Lung (tissue), 12 donors: ENCODE measurements around the gene ZNF805. TPM values are rescaled to one million over a fixed set of nuclear protein-coding genes. Genes with fewer than 3 reads are reported as not detected.

Experiments used
- ATAC-seq: fragments of 200-7000 bp; cut with Tn5 transposase; one replicate; pipeline ENCODE4 v1.9.1; 2020; ENCODE audit warnings: moderate number of reproducible peaks; ENCODE audit not compliant: insufficient read depth, low FRiP score
- DNase-seq, 3 donors: peaks; one replicate each; pipeline ENCODE4 v3.0.0-alpha.2; 2013 to 2017
- H3K27ac ChIP-seq, 2 donors: one replicate each; pipeline ENCODE4 v1.5.1; 2013; ENCODE audit warnings: mild to moderate bottlenecking in 2 of 2, moderate library complexity in 2 of 2, control low read depth in 1 of 2, inconsistent platforms in 1 of 2, low read depth in 1 of 2, low read length in 1 of 2
- H3K27me3 ChIP-seq, 3 donors: one replicate each; pipeline ENCODE4 v1.5.1; 2013; ENCODE audit warnings: low read length in 2 of 3; ENCODE audit not compliant: control insufficient read depth in 3 of 3, insufficient read depth in 3 of 3
- H3K36me3 ChIP-seq, 4 donors: one replicate each; pipeline ENCODE4 v1.5.1; 2013; ENCODE audit warnings: low read length in 4 of 4, mild to moderate bottlenecking in 1 of 4, moderate library complexity in 1 of 4; ENCODE audit not compliant: control insufficient read depth in 4 of 4, insufficient read depth in 4 of 4
- H3K4me1 ChIP-seq, 5 donors: one replicate each; pipeline ENCODE4 v1.5.1; 2013; ENCODE audit warnings: low read length in 5 of 5, mild to moderate bottlenecking in 2 of 5, moderate library complexity in 1 of 5; ENCODE audit not compliant: control insufficient read depth in 5 of 5, insufficient read depth in 5 of 5
- H3K4me3 ChIP-seq: one replicate; pipeline ENCODE4 v1.5.1; 2013; ENCODE audit warnings: mild to moderate bottlenecking, control low read depth, moderate library complexity
- H3K9ac ChIP-seq, 2 donors: one replicate each; pipeline ENCODE4 v1.5.1; 2013; ENCODE audit warnings: low read length in 2 of 2, control low read depth in 1 of 2; ENCODE audit not compliant: insufficient read depth in 1 of 2
- H3K9me3 ChIP-seq, 4 donors: one replicate each; pipeline ENCODE4 v1.5.1; 2013; ENCODE audit warnings: low read length in 3 of 4, mild to moderate bottlenecking in 1 of 4, moderate library complexity in 1 of 4; ENCODE audit not compliant: control insufficient read depth in 4 of 4, insufficient read depth in 3 of 4
- WGBS, 2 donors: extraction: QIAGEN DNeasy Blood & Tissue Kit; methylation state at CpG; one replicate each; pipeline ENCODE4 v1.1.7; 2013; 5-methylcytosine and 5-hydroxymethylcytosine counted together
- polyA plus RNA-seq, 2 donors: library from polyadenylated mRNA; stranded (reverse); fragments of 200-250 nt; gene quantifications; one replicate each; pipeline ENCODE4 v1.2.1, GENCODE V29; 2013
- total RNA-seq, 2 donors: library from RNA; depleted of rRNA in 1 of 2; stranded (reverse); fragments of >200 nt in 1 of 2; gene quantifications; one replicate each; pipeline ENCODE4 v1.2.1, GENCODE V29; 2014 to 2021
- TF ChIP-seq, protein P1 (sequence below): IDR thresholded peaks from 2 replicates; pipeline ENCODE4 v1.5.1; 2012; ENCODE audit warnings: mild to moderate bottlenecking; ENCODE audit errors: control extremely low read depth, extremely low read depth
- donor health status: control.
- donor health status: control.
- donor health status: Bipolar disorder and iron deficiency.
- donor health status: healthy.
- donor health status: DM: yes; HTN: yes; CAD: no.

ZNF805 gene
- total and polyA plus RNA-seq, 4 donors = 0.65 to 29.0 (median 7.8) TPM

DNA sequence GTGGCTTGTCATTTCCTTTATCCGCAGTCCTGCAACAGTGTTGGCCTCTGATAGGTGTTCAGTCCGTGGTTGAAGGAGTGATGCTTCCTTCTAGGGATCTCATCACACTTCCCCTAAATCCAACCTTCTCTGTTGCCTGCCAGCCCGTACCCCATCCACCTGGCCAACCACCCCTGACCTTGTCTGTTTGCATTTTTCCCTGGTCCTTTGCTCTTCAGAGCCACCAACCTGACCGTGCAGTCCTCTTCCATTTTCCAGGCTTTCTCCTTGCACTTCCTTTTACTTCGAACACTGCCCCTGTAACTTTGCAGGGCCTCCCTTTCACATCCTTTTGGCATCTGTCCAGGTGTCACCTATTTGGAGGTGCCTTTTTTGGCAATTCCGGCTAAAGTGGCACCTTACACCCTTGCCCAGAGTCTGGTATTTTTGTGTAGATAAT lies 40.5 kb downstream of the ZNF805 start:
- Histone ChIP-seq H3K9me3 (peaks cover 0 to 6% (median 0%) of the 10 kb centered on the region in 4 donors), H3K27ac (peak overlapping the region; percentile 93 to 94), H3K4me3 (peak overlapping the region; percentile 84), H3K27me3 (no peaks in the 10 kb centered on the region), H3K36me3 (peaks cover 9 to 24% (median 18%) of the 10 kb centered on the region in 4 donors), H3K4me1 (peaks cover 0 to 21% (median 9%) of the 10 kb centered on the region in 5 donors), H3K9ac (peak overlapping the region; percentile 95 to 98)
- 3% methylated on average over 6 of the region's 6 CpGs for WGBS, 2 donors
- DNase-seq = peak in 2 of 3 donors; percentile 35 to 47
- ATAC-seq = no peak
- TF ChIP-seq, protein P1, sequence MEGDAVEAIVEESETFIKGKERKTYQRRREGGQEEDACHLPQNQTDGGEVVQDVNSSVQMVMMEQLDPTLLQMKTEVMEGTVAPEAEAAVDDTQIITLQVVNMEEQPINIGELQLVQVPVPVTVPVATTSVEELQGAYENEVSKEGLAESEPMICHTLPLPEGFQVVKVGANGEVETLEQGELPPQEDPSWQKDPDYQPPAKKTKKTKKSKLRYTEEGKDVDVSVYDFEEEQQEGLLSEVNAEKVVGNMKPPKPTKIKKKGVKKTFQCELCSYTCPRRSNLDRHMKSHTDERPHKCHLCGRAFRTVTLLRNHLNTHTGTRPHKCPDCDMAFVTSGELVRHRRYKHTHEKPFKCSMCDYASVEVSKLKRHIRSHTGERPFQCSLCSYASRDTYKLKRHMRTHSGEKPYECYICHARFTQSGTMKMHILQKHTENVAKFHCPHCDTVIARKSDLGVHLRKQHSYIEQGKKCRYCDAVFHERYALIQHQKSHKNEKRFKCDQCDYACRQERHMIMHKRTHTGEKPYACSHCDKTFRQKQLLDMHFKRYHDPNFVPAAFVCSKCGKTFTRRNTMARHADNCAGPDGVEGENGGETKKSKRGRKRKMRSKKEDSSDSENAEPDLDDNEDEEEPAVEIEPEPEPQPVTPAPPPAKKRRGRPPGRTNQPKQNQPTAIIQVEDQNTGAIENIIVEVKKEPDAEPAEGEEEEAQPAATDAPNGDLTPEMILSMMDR = no peak

DNA sequence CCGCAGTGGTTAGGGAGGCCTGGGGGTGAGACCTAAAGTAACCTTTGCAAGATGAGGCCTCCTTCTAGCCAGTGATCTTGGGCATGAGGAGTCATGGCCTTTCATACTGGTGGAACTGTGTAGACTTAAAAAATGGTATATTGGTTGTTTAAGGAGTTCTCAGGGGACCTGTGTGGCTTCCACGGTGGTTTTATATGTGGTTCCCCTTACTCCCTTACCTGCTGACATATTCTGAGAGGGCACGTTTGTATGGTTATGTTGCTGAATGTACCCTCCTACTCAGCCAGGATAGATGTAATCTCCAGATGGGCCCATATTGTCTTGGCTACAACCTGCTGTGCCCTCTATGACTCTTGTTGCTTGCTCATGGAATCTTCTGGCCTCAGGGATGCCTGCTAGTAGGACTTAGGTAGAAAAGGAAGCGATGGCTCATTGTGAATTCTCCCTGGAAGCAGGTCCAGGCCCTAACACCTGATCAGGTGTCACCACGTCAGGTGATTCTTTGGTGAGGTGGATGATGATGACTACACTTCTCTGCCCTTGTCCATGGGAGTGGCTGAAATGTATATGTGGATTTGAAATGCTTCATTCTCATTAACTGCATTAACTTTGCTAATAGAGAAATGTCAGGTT lies 41.7 kb downstream of the ZNF805 start:
- Histone ChIP-seq H3K36me3 (peaks cover 11 to 29% (median 19%) of the 10 kb centered on the region in 4 donors), H3K9me3 (peaks cover 0 to 6% (median 0%) of the 10 kb centered on the region in 4 donors), H3K4me3 (no peak overlapping the region), H3K27me3 (no peaks in the 10 kb centered on the region), H3K4me1 (peaks cover 0 to 21% (median 9%) of the 10 kb centered on the region in 5 donors), H3K9ac (peak overlapping the region; percentile 30 to 36), H3K27ac (no peak overlapping the region)
- TF ChIP-seq, protein P1 = no peak
- DNase-seq = no peak
- ATAC-seq = no peak
- WGBS, 2 donors = 78 to 87% methylated on average over 5 of the region's 5 CpGs

DNA sequence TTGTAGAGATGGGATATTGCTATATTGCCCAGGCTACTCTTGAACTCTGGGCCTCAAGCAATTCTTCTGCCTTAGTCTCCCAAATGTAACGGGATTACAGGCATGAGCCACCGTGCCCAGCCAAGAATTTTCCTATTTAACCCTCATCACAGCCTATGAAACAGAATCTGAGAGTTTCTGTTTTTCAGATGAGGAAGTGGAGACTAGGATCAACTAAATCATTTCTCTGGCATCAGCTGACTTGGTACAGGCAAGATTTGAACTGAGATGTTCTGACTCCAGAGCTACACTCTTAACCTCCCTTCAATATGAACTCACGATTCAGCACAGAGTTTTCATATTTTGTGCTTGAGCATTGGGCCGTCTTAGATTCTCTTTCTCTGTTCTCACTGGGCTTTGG lies 47.9 kb downstream of the ZNF805 start:
- H3K4me3 ChIP-seq = no peak overlapping the region
- DNase-seq (no peak), ATAC-seq (no peak)
- H3K27ac ChIP-seq = no peak overlapping the region
- no peaks in the 10 kb centered on the region for H3K4me1 ChIP-seq
- H3K27me3 ChIP-seq = no peaks in the 10 kb centered on the region
- TF ChIP-seq, protein P1 = no peak
- H3K36me3 ChIP-seq = peaks cover 55 to 79% (median 58%) of the 10 kb centered on the region in 4 donors
- 95 to 96% methylated on average over 4 of the region's 4 CpGs for WGBS, 2 donors
- peaks cover 0 to 40% (median 8%) of the 10 kb centered on the region in 4 donors for H3K9me3 ChIP-seq
- H3K9ac ChIP-seq = no peak overlapping the region
